Measurements from ENCODE around the gene SUPT6H. TPM values are rescaled to one million over a fixed set of nuclear protein-coding genes. Genes with fewer than 3 reads are reported as not detected.

SUPT6H gene
- total and polyA plus RNA-seq, 2 donors (not counting 3 experiments of a cell fraction or from before 2014, with no cell fraction given) = 33.9 to 79.2 TPM

DNA sequence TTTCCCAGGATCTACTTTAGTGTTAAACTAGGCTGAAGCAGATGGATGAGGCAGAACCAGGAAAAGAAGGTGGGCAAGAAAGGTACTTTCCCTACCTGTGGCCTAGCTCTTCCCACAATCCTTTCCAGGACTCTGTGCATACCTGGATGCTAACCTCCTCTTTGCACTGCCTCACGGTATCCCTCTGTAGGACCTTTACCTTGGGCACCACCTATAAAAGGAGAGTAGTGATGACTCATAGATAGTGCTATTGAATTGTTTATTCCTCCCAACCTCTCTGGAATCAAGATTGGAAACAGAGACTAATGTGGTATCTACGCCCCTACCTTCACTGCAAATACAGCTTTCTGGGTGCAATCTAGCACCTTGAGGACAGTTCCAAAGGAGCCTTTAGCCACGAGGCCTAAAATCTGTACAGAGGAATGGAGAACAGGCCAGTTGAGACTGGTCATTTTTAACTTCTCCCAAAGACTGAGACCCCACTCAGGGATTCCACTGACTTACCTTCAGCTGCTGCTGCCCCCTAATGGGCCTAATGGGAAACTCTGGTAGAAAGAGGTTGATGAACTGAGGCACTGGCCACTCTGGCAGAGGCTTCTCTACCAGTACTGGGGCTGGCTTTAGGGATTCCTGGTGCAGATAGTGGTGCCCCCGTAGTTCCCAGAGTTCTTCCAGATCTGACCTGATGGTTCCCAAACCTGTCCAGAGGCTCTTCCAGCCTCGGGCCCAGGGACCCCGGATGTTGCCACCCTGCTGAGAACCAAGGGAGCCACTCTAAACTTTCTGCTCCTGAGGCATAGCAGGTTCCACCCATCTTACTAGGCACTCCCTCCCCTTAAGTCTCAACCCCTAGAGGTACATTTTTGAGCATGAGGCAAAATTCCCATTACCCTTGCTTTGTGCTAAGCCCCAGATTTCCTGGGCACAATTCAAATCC is 48.8 kb upstream of the SUPT6H start:
- H3K4me2 ChIP-seq (ENCODE audit: insufficient read depth, low read length) = no peak overlapping the region
- H3K27ac ChIP-seq (ENCODE audit: insufficient read depth, low read depth, low read length) = no peak overlapping the region
- peaks cover 7% of the 10 kb centered on the region for H3K4me1 ChIP-seq (ENCODE audit: control insufficient read depth, extremely low read depth, insufficient read depth, low read length)
- H3K79me2 ChIP-seq (ENCODE audit: control insufficient read depth, insufficient read depth, low read length) = no peaks in the 10 kb centered on the region
- no peaks in the 10 kb centered on the region for H3K27me3 ChIP-seq (ENCODE audit: control insufficient read depth in 2 of 2, insufficient read depth in 2 of 2, low read length in 2 of 2)
- TF ChIP-seq EZH2 (IDR thresholded peaks at IDR 0.05; ENCODE audit: borderline replicate concordance, low read depth, low read length, severe bottlenecking) (no peak), POLR2AphosphoS5 (IDR thresholded peaks at IDR 0.05; ENCODE audit: insufficient read depth, low read depth, low read length) (no peak), FOS (IDR thresholded peaks at IDR 0.05; ENCODE audit: borderline replicate concordance, insufficient read depth, low read length) (no peak), POLR2A (IDR thresholded peaks at IDR 0.05; ENCODE audit: low read depth, low read length) (peak; percentile 14), JUN (IDR thresholded peaks at IDR 0.05; ENCODE audit: borderline replicate concordance, insufficient read depth, insufficient read length, low read depth) (no peak), MYC (IDR thresholded peaks at IDR 0.05; ENCODE audit: low read depth, low read length) (no peak), GATA2 (IDR thresholded peaks at IDR 0.05; ENCODE audit: insufficient read depth, insufficient read length, low read depth, low read length) (no peak), CTCF (IDR thresholded peaks at IDR 0.05; ENCODE audit: extremely low read depth in 1 of 2, insufficient read depth in 1 of 2, low read depth in 1 of 2, low read length in 2 of 2) (peak; percentile 56 to 79)
- TF ChIP-seq, protein P1, sequence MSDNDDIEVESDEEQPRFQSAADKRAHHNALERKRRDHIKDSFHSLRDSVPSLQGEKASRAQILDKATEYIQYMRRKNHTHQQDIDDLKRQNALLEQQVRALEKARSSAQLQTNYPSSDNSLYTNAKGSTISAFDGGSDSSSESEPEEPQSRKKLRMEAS (IDR thresholded peaks at IDR 0.05; ENCODE audit: insufficient read depth, insufficient read length) = no peak
- no TSS peak for BruUV-seq (replicated peaks)
- ChIA-PET CTCF (interaction anchor here (0.6 to 4.9 kb wide), 16 partner anchors 9 to 127 kb away, joined by 3 to 64 read pairs (median 5); partner anchors contain the start of genes ALDOC and PIGS), POLR2A (no interaction called here)
- H3K36me3 ChIP-seq (ENCODE audit: control insufficient read depth in 2 of 2, extremely low read depth in 1 of 2, insufficient read depth in 2 of 2, low read length in 2 of 2) = peaks cover 23 to 26% of the 10 kb centered on the region in 2 experiments
- no peak overlapping the region for H2AFZ ChIP-seq (ENCODE audit: low read depth, low read length)
- dilution Hi-C loops (cut with MboI; ENCODE audit: extremely low pct_ligation_motif_present, low sequenced_read_pairs) (no loop called here), intact Hi-C loops (cut with micrococcal nuclease) (loop anchor here (1.0 kb wide), 1 partner anchor 65 kb away; no protein-coding TSS in a partner anchor)
- DNase-seq (ENCODE audit: low read depth, low spot score) (peak; percentile 43), FAIRE-seq (peak; percentile 63)
- H3K9me3 ChIP-seq (replicated peaks; ENCODE audit: control insufficient read depth, insufficient read depth, low read length) = no peaks in the 10 kb centered on the region
- no peaks in the 10 kb centered on the region for H4K20me1 ChIP-seq (replicated peaks; ENCODE audit: control insufficient read depth, extremely low read depth, insufficient read depth, low read length)
- no peak overlapping the region for H3K4me3 ChIP-seq (replicated peaks in 1 of 3; ENCODE audit: insufficient read depth in 1 of 3, low read depth in 1 of 3, low read length in 3 of 3)
- no peak overlapping the region for H3K9ac ChIP-seq (replicated peaks; ENCODE audit: extremely low read depth, insufficient read depth, low read length)
- no peaks in the 10 kb centered on the region for H3K9me1 ChIP-seq (replicated peaks; ENCODE audit: control insufficient read depth, extremely low read depth, insufficient read depth, low read length)

Data from endothelial cell of umbilical vein (primary cell).